C4-2B (cell line): ENCODE results near the gene ANKRD1.
A peak's percentile ranks its signal among the peaks of the same experiment; 100 is the strongest.

Experiments used
- H3K27ac ChIP-seq: fragments of 450-650 bp; 2 replicates; pipeline ENCODE4 v1.5.1; 2017
- CTCF ChIP-seq: fragments of 450-650 bp; conservative IDR thresholded peaks from 2 replicates; pipeline ENCODE4 v1.5.1; 2017; ENCODE audit warnings: mild to moderate bottlenecking
- ZFX ChIP-seq: fragments of 450-650 bp; IDR thresholded peaks from 2 replicates; pipeline ENCODE4 v1.6.1; 2017

The ANKRD1 gene

GRCh38 chr10:90930070-90930837 lies 9.4 kb upstream of the ANKRD1 start:
- no peak for TF ChIP-seq ZFX
- TF ChIP-seq CTCF: no peak
- H3K27ac ChIP-seq: peak overlapping the region; percentile 36; the same call in 1 of the 2 replicates

- no peak for TF ChIP-seq CTCF
- TF ChIP-seq ZFX: no peak
- no peak overlapping the region for H3K27ac ChIP-seq
Observed at GRCh38 chr10:90929179-90929578, 8.3 kb upstream of the ANKRD1 start.

- no peak overlapping the region for H3K27ac ChIP-seq
- TF ChIP-seq ZFX (no peak), CTCF (no peak)
Observed at GRCh38 chr10:90927293-90927692, 6.4 kb upstream of the ANKRD1 start.

GRCh38 chr10:90925079-90926029 lies 4.5 kb upstream of the ANKRD1 start:
- TF ChIP-seq ZFX (no peak), CTCF (no peak)

GRCh38 chr10:90924552-90924951 lies 3.7 kb upstream of the ANKRD1 start:
- no peak overlapping the region for H3K27ac ChIP-seq

More at GRCh38 chr10:90925079-90926029, 4.5 kb upstream of the ANKRD1 start:
- no peak overlapping the region for H3K27ac ChIP-seq

GRCh38 chr10:90923111-90923731 lies 2.3 kb upstream of the ANKRD1 start:
- TF ChIP-seq ZFX (no peak), CTCF (no peak)
- H3K27ac ChIP-seq: no peak overlapping the region

More at GRCh38 chr10:90924552-90924951, 3.7 kb upstream of the ANKRD1 start:
- no peak for TF ChIP-seq ZFX
- TF ChIP-seq CTCF: no peak
